ENCODE data around the gene CELF4.

Gene CELF4

GRCh38 chr18:37302519-37302918, 263.1 kb downstream of the CELF4 start:
- WGBS, 2 experiments, result 90 to 93% methylated on average over 3 of the region's 3 CpGs
- Histone ChIP-seq H3K27ac (ENCODE audit: insufficient read depth, low read depth, low read length, poor library complexity, severe bottlenecking) (no peak overlapping the region), H3K36me3 (ENCODE audit: control insufficient read depth, insufficient read depth, low read length) (no peaks in the 10 kb centered on the region), H3K9me3 (ENCODE audit: control insufficient read depth, low read length) (no peaks in the 10 kb centered on the region), H3K4me1 (ENCODE audit: control insufficient read depth, insufficient read depth, low read length) (peaks cover 23% of the 10 kb centered on the region), H3K27me3 (ENCODE audit: control insufficient read depth, insufficient read depth, low read length, poor library complexity, severe bottlenecking) (no peaks in the 10 kb centered on the region), H3K4me3 (ENCODE audit: insufficient read depth, low read depth, low read length) (no peak overlapping the region)

GRCh38 chr18:37299471-37300304, 265.9 kb downstream of the CELF4 start:
- Histone ChIP-seq H3K4me3 (ENCODE audit: insufficient read depth, low read depth, low read length) (no peak overlapping the region), H3K36me3 (ENCODE audit: control insufficient read depth, insufficient read depth, low read length) (no peaks in the 10 kb centered on the region), H3K27me3 (ENCODE audit: control insufficient read depth, insufficient read depth, low read length, poor library complexity, severe bottlenecking) (no peaks in the 10 kb centered on the region), H3K4me1 (ENCODE audit: control insufficient read depth, insufficient read depth, low read length) (peaks cover 19% of the 10 kb centered on the region), H3K27ac (ENCODE audit: insufficient read depth, low read depth, low read length, poor library complexity, severe bottlenecking) (no peak overlapping the region), H3K9me3 (ENCODE audit: control insufficient read depth, low read length) (no peaks in the 10 kb centered on the region)
- WGBS, 2 experiments, result 79 to 83% methylated on average over 10 of the region's 10 CpGs

- Histone ChIP-seq H3K4me1 (ENCODE audit: control insufficient read depth, insufficient read depth, low read length) (peaks cover 19% of the 10 kb centered on the region), H3K9me3 (ENCODE audit: control insufficient read depth, low read length) (no peaks in the 10 kb centered on the region), H3K4me3 (ENCODE audit: insufficient read depth, low read depth, low read length) (no peak overlapping the region), H3K27ac (ENCODE audit: insufficient read depth, low read depth, low read length, poor library complexity, severe bottlenecking) (no peak overlapping the region), H3K27me3 (ENCODE audit: control insufficient read depth, insufficient read depth, low read length, poor library complexity, severe bottlenecking) (no peaks in the 10 kb centered on the region), H3K36me3 (ENCODE audit: control insufficient read depth, insufficient read depth, low read length) (no peaks in the 10 kb centered on the region)
- 81 to 83% methylated on average over 6 of the region's 6 CpGs for WGBS, 2 experiments
Observed at GRCh38 chr18:37298816-37299215, 266.8 kb downstream of the CELF4 start.

GRCh38 chr18:37297106-37297505, 268.5 kb downstream of the CELF4 start:
- H3K27me3 ChIP-seq (ENCODE audit: control insufficient read depth, insufficient read depth, low read length, poor library complexity, severe bottlenecking), result no peaks in the 10 kb centered on the region
- 96 to 98% methylated on average over 6 of the region's 6 CpGs for WGBS, 2 experiments
- H3K36me3 ChIP-seq (ENCODE audit: control insufficient read depth, insufficient read depth, low read length), result no peaks in the 10 kb centered on the region
- H3K9me3 ChIP-seq (ENCODE audit: control insufficient read depth, low read length), result no peaks in the 10 kb centered on the region
- no peak overlapping the region for H3K27ac ChIP-seq (ENCODE audit: insufficient read depth, low read depth, low read length, poor library complexity, severe bottlenecking)
- no peak overlapping the region for H3K4me3 ChIP-seq (ENCODE audit: insufficient read depth, low read depth, low read length)
- H3K4me1 ChIP-seq (ENCODE audit: control insufficient read depth, insufficient read depth, low read length), result peaks cover 5% of the 10 kb centered on the region

- whole genome bisulfite sequencing, 2 experiments, result 23 to 25% methylated on average over 4 of the region's 4 CpGs
- Histone ChIP-seq H3K4me3 (ENCODE audit: insufficient read depth, low read depth, low read length) (no peak overlapping the region), H3K27ac (ENCODE audit: insufficient read depth, low read depth, low read length, poor library complexity, severe bottlenecking) (no peak overlapping the region), H3K27me3 (ENCODE audit: control insufficient read depth, insufficient read depth, low read length, poor library complexity, severe bottlenecking) (no peaks in the 10 kb centered on the region), H3K4me1 (ENCODE audit: control insufficient read depth, insufficient read depth, low read length) (peaks cover 4% of the 10 kb centered on the region), H3K36me3 (ENCODE audit: control insufficient read depth, insufficient read depth, low read length) (no peaks in the 10 kb centered on the region), H3K9me3 (ENCODE audit: control insufficient read depth, low read length) (no peaks in the 10 kb centered on the region)
Observed at GRCh38 chr18:37294951-37295350, 270.6 kb downstream of the CELF4 start.

- no peak overlapping the region for H3K4me3 ChIP-seq (ENCODE audit: insufficient read depth, low read depth, low read length)
- H3K27me3 ChIP-seq (ENCODE audit: control insufficient read depth, insufficient read depth, low read length, poor library complexity, severe bottlenecking), result no peaks in the 10 kb centered on the region
- H3K4me1 ChIP-seq (ENCODE audit: control insufficient read depth, insufficient read depth, low read length), result no peaks in the 10 kb centered on the region
- no peaks in the 10 kb centered on the region for H3K9me3 ChIP-seq (ENCODE audit: control insufficient read depth, low read length)
- H3K36me3 ChIP-seq (ENCODE audit: control insufficient read depth, insufficient read depth, low read length), result no peaks in the 10 kb centered on the region
- WGBS, 2 experiments, result 93 to 96% methylated on average over 3 of the region's 3 CpGs
- no peak overlapping the region for H3K27ac ChIP-seq (ENCODE audit: insufficient read depth, low read depth, low read length, poor library complexity, severe bottlenecking)
Observed at GRCh38 chr18:37293359-37293758, 272.2 kb downstream of the CELF4 start.

- Histone ChIP-seq H3K27me3 (ENCODE audit: control insufficient read depth, insufficient read depth, low read length, poor library complexity, severe bottlenecking) (no peaks in the 10 kb centered on the region), H3K4me3 (ENCODE audit: insufficient read depth, low read depth, low read length) (no peak overlapping the region), H3K9me3 (ENCODE audit: control insufficient read depth, low read length) (no peaks in the 10 kb centered on the region), H3K36me3 (ENCODE audit: control insufficient read depth, insufficient read depth, low read length) (no peaks in the 10 kb centered on the region), H3K4me1 (ENCODE audit: control insufficient read depth, insufficient read depth, low read length) (no peaks in the 10 kb centered on the region), H3K27ac (ENCODE audit: insufficient read depth, low read depth, low read length, poor library complexity, severe bottlenecking) (no peak overlapping the region)
- 88 to 93% methylated on average over 6 of the region's 6 CpGs for WGBS, 2 experiments
Observed at GRCh38 chr18:37289423-37289822, 276.2 kb downstream of the CELF4 start.

- no peak overlapping the region for H3K27ac ChIP-seq (ENCODE audit: insufficient read depth, low read depth, low read length, poor library complexity, severe bottlenecking)
- no peaks in the 10 kb centered on the region for H3K4me1 ChIP-seq (ENCODE audit: control insufficient read depth, insufficient read depth, low read length)
- H3K4me3 ChIP-seq (ENCODE audit: insufficient read depth, low read depth, low read length), result no peak overlapping the region
- no peaks in the 10 kb centered on the region for H3K9me3 ChIP-seq (ENCODE audit: control insufficient read depth, low read length)
- H3K36me3 ChIP-seq (ENCODE audit: control insufficient read depth, insufficient read depth, low read length), result no peaks in the 10 kb centered on the region
- H3K27me3 ChIP-seq (ENCODE audit: control insufficient read depth, insufficient read depth, low read length, poor library complexity, severe bottlenecking), result no peaks in the 10 kb centered on the region
- 74 to 88% methylated on average over 1 of the region's 1 CpG for WGBS, 2 experiments
Observed at GRCh38 chr18:37287601-37288000, 278.0 kb downstream of the CELF4 start.

- 91 to 94% methylated on average over 9 of the region's 9 CpGs for WGBS, 2 experiments
Observed at GRCh38 chr18:37286801-37287200, 278.8 kb downstream of the CELF4 start.

GRCh38 chr18:37285825-37286224, 279.8 kb downstream of the CELF4 start:
- no peak overlapping the region for H3K4me3 ChIP-seq (ENCODE audit: insufficient read depth, low read depth, low read length)
- no peaks in the 10 kb centered on the region for H3K36me3 ChIP-seq (ENCODE audit: control insufficient read depth, insufficient read depth, low read length)
- H3K27ac ChIP-seq (ENCODE audit: insufficient read depth, low read depth, low read length, poor library complexity, severe bottlenecking), result no peak overlapping the region
- 94 to 97% methylated on average over 12 of the region's 12 CpGs for WGBS, 2 experiments
- H3K9me3 ChIP-seq (ENCODE audit: control insufficient read depth, low read length), result no peaks in the 10 kb centered on the region
- no peaks in the 10 kb centered on the region for H3K27me3 ChIP-seq (ENCODE audit: control insufficient read depth, insufficient read depth, low read length, poor library complexity, severe bottlenecking)
- no peaks in the 10 kb centered on the region for H3K4me1 ChIP-seq (ENCODE audit: control insufficient read depth, insufficient read depth, low read length)

More at GRCh38 chr18:37286801-37287200, 278.8 kb downstream of the CELF4 start:
- Histone ChIP-seq H3K4me3 (ENCODE audit: insufficient read depth, low read depth, low read length) (no peak overlapping the region), H3K9me3 (ENCODE audit: control insufficient read depth, low read length) (no peaks in the 10 kb centered on the region), H3K4me1 (ENCODE audit: control insufficient read depth, insufficient read depth, low read length) (no peaks in the 10 kb centered on the region), H3K36me3 (ENCODE audit: control insufficient read depth, insufficient read depth, low read length) (no peaks in the 10 kb centered on the region), H3K27me3 (ENCODE audit: control insufficient read depth, insufficient read depth, low read length, poor library complexity, severe bottlenecking) (no peaks in the 10 kb centered on the region), H3K27ac (ENCODE audit: insufficient read depth, low read depth, low read length, poor library complexity, severe bottlenecking) (no peak overlapping the region)

Measured in ectodermal cell (in vitro differentiated cells).